ENCODE measurements around the gene MELK. TPM values are rescaled to one million over a fixed set of nuclear protein-coding genes. Genes with fewer than 3 reads are reported as not detected.
"Not testable (repeated sequence)": the region's sequence is repeated elsewhere in the genome, so short reads cannot be mapped to it uniquely, and the experiment has no call there.

The MELK gene
- total RNA-seq (1 to 10 TPM in 5 of 7 donors, under 1 TPM in 2; 0.64 to 9.3 (median 3.4) TPM), polyA plus RNA-seq (1 to 10 TPM in 2 of 3 donors, under 1 TPM in 1; 0.74 to 3.2 (median 1.7) TPM)
- long read RNA-seq, donor 1, result 0 reads
- long read RNA-seq, donor 2, result 0 reads

DNA sequence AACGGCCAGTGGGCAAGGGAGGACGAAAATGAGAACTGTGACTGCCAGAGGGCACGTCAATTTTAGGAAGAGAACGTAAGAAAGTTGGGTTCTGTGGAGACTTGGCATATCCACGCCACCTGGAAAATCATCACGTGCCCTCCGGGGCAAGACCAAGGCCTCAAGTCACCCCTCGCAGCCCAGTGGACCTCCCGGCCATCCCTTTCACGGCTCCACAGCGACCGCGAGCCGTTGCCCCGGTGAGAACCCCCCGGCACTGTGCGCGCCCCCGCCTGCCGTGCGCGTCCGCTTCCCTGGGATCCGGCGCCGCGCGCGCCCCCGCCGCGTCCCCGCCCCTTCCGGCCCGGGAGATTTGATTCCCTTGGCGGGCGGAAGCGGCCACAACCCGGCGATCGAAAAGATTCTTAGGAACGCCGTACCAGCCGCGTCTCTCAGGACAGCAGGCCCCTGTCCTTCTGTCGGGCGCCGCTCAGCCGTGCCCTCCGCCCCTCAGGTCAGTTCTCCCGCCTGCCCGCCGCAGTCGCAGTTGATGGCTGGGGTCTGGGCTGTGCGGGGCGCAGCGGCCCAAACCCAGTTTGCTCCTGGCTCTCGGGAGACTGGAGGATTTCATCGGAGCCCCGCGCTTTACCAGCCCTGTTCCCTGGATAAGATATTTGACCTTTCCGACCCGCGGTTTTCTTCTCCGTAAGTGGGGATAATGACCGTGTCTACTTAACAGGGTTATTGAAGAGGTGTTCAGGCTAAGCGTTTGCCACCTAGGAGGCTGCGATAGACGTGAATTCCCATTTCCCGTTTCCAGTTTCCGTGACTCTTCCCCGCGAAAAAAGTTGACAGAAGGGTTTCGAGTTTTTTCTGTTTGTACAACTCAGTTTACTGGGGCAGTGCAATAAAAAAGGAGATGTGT lies at the start of gene MELK:
Gene MELK (plus strand): TSS at position 381 of the 904 bp plus-strand sequence. CDS start 8,787 bp downstream, outside the sequence.
- intact Hi-C loops (cut with DNase I; ENCODE audit: low total_unique reads), result no loop called here
- TF ChIP-seq POLR2AphosphoS5 (IDR thresholded peaks at IDR 0.05) (peak; percentile 83 to 86 (median 85)), POLR2A (IDR thresholded peaks at IDR 0.05) (no peak)
- TF ChIP-seq, protein P1, sequence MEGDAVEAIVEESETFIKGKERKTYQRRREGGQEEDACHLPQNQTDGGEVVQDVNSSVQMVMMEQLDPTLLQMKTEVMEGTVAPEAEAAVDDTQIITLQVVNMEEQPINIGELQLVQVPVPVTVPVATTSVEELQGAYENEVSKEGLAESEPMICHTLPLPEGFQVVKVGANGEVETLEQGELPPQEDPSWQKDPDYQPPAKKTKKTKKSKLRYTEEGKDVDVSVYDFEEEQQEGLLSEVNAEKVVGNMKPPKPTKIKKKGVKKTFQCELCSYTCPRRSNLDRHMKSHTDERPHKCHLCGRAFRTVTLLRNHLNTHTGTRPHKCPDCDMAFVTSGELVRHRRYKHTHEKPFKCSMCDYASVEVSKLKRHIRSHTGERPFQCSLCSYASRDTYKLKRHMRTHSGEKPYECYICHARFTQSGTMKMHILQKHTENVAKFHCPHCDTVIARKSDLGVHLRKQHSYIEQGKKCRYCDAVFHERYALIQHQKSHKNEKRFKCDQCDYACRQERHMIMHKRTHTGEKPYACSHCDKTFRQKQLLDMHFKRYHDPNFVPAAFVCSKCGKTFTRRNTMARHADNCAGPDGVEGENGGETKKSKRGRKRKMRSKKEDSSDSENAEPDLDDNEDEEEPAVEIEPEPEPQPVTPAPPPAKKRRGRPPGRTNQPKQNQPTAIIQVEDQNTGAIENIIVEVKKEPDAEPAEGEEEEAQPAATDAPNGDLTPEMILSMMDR (IDR thresholded peaks at IDR 0.05 in 8 of 11, conservative IDR thresholded peaks at IDR 0.05 in 3 of 11), result peak in 1 of 11 experiments; percentile 15
- 0 to 1% (median 1%) methylated on average over 60 to 74 of the region's 74 CpGs for WGBS, 5 donors
- DNase-seq, result peak; percentile 94
- Histone ChIP-seq H3K27me3 (replicated peaks in 1 of 7) (peaks cover 0 to 6% (median 0%) of the 10 kb centered on the region in 7 donors), H3K36me3 (no peaks in the 10 kb centered on the region), H3K4me3 (peak within 1 kb of the TSS; percentile 76 to 99 (median 94)), H3K9me3 (no peaks in the 10 kb centered on the region), H3K4me1 (peaks cover 7 to 42% (median 19%) of the 10 kb centered on the region in 6 donors), H3K27ac (peak within 1 kb of the TSS in 6 of 8 donors; percentile 64 to 84 (median 74))

DNA sequence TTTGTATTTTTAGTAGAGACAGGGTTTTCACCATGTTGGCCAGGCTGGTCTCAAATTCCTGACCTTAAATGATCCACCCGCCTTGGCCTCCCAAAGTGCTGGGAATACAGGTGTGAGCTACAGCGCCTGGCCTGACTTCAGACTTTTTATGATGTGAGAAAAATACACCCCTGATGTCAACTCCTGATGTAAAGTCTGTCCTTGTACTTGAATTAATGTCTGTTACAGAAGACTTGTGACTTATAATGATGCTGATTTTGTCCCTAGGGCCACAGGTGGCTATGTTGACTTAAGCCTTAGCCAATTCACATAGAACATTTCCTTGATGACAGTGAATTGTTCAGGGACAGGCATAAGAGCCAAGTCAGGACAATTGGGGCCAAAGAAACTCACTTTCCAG lies 42.5 kb upstream of the MELK start:
- DNase-seq, result no peak
- 82 to 100% (median 96%) methylated on average over 2 of the region's 2 CpGs for WGBS, 5 donors

DNA sequence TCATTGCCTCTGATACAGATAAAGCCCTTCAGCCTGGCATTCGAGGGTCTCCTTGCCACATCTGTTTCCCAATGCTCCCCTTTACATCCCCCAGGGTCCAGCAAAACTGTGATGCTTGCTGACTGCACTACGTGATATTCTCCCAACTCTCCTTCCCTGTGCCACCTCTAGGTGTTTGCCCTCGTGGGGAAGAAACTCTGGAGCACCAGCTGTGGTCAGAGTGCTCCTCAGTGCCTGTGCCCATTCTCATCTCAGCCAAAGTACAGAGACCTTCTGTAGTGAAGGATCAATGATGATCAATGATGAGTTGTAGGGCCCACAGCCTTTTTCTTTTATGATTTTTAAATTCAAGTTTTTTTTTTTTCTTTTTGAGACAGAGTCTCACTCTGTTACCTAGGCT lies 40.3 kb upstream of the MELK start:
- WGBS, 5 donors, result 41 to 77% (median 62%) methylated on average over 3 of the region's 3 CpGs
- no peak overlapping the region for H3K4me3 ChIP-seq
- no peak for DNase-seq

More for the DNA sequence above, 42.5 kb upstream of the MELK start:
- Histone ChIP-seq H3K9me3 (peaks cover 0 to 7% (median 0%) of the 10 kb centered on the region in 8 donors), H3K36me3 (no peaks in the 10 kb centered on the region), H3K4me3 (no peak overlapping the region), H3K27me3 (replicated peaks in 1 of 7) (no peaks in the 10 kb centered on the region), H3K4me1 (no peaks in the 10 kb centered on the region), H3K27ac (no peak overlapping the region)
- TF ChIP-seq POLR2A (IDR thresholded peaks at IDR 0.05) (no peak), POLR2AphosphoS5 (IDR thresholded peaks at IDR 0.05) (no peak)
- TF ChIP-seq, protein P1 (IDR thresholded peaks at IDR 0.05 in 8 of 11, conservative IDR thresholded peaks at IDR 0.05 in 3 of 11), result no peak
- intact Hi-C loops (cut with DNase I; ENCODE audit: low total_unique reads), result no loop called here

DNA sequence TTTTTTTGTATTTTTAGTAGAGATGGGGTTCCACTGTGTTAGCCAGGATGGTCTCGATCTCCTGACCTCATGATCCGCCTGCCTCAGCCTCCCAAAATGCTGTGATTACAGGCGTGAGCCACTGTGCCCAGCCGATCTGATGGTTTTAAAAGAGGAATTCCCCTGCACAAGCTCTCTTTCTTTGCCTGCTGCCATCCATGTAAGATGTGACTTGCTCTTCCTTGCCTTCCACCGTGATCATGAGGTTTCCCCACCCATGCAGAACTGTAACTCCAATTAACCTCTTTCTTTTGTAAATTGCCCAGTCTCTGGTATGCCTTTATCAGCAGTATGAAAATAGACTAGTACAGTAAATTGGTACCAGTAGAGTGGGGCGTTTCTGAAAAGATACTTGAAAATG lies 39.0 kb upstream of the MELK start:
- H3K27me3 ChIP-seq (replicated peaks in 1 of 7); H3K4me1 ChIP-seq; H3K9me3 ChIP-seq; H3K36me3 ChIP-seq; DNase-seq; H3K27ac ChIP-seq; H3K4me3 ChIP-seq; intact Hi-C loops (cut with DNase I; ENCODE audit: low total_unique reads): not testable (repeated sequence)
- WGBS, 5 donors, result 83 to 89% (median 86%) methylated on average over 6 of the region's 6 CpGs

More for the DNA sequence above, 40.3 kb upstream of the MELK start:
- intact Hi-C loops (cut with DNase I; ENCODE audit: low total_unique reads), result no loop called here
- H3K9me3 ChIP-seq, result peaks cover 0 to 7% (median 0%) of the 10 kb centered on the region in 8 donors
- H3K27me3 ChIP-seq (replicated peaks in 1 of 7), result no peaks in the 10 kb centered on the region
- TF ChIP-seq, protein P1 (IDR thresholded peaks at IDR 0.05 in 8 of 11, conservative IDR thresholded peaks at IDR 0.05 in 3 of 11), result no peak
- no peak for TF ChIP-seq POLR2A (IDR thresholded peaks at IDR 0.05)
- TF ChIP-seq POLR2AphosphoS5 (IDR thresholded peaks at IDR 0.05), result no peak
- H3K27ac ChIP-seq, result no peak overlapping the region
- H3K36me3 ChIP-seq, result no peaks in the 10 kb centered on the region
- H3K4me1 ChIP-seq, result no peaks in the 10 kb centered on the region
